Stimulated activated CD8-positive, alpha-beta memory T cell treated with anti-CD3 and anti-CD28 coated beads, Interleukin-15, amount 100 ng/mL, for 24 hours (primary cell): ENCODE results near the gene ZNF581.

Experiments
- DNase-seq: peaks from one replicate; pipeline ENCODE4 v3.0.0-alpha.2; 2020; ENCODE audit warnings: low read depth

The ZNF581 gene

DNA sequence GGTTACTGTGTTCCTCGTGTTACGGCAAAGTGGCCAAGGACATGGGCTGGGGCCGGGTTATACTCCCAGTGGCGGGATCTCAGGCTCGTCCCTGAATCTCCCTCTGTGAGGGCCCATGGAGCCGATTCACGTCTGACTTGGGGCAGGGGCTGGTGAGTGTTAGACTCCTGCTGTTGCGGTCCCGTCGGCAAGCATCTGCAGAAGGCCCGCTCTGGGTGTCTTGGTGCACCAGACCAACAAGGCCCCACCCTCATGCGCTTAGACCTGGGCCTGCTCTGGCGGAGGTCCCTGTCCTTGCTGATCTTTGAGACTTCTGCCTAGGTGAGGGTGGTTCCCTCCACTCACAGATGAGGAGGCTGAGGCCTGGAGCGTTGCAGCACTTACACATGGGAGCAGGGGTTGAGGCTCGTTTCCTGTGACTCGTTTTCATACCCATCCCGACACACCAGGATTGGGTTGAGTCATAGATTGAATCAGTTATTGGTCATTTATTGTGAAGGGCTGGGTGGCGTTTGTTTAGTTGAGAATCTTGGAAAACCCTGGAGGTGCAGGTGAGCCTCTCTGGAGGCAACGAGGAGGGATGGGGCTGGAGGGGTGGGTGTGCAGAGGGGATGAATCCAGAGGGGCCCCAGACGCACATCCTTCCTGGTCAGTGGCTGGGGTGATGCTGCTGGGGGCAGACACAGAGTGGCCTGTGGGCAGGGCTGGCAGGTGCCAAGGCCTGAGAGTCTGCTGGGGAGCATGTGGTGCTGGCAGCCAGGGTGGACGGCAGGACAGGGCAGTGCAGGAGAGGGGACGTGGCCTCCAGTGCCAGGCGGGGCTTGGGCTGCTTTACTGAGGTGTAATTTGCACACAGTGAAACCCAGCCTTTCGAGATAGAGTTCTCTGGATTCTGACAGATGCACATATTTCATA is 36.2 kb downstream of the ZNF581 start:
- no peak for DNase-seq

- no peak for DNase-seq
Measured at GRCh38 chr19:55680339-55681130, 37.1 kb downstream of the ZNF581 start.

DNA sequence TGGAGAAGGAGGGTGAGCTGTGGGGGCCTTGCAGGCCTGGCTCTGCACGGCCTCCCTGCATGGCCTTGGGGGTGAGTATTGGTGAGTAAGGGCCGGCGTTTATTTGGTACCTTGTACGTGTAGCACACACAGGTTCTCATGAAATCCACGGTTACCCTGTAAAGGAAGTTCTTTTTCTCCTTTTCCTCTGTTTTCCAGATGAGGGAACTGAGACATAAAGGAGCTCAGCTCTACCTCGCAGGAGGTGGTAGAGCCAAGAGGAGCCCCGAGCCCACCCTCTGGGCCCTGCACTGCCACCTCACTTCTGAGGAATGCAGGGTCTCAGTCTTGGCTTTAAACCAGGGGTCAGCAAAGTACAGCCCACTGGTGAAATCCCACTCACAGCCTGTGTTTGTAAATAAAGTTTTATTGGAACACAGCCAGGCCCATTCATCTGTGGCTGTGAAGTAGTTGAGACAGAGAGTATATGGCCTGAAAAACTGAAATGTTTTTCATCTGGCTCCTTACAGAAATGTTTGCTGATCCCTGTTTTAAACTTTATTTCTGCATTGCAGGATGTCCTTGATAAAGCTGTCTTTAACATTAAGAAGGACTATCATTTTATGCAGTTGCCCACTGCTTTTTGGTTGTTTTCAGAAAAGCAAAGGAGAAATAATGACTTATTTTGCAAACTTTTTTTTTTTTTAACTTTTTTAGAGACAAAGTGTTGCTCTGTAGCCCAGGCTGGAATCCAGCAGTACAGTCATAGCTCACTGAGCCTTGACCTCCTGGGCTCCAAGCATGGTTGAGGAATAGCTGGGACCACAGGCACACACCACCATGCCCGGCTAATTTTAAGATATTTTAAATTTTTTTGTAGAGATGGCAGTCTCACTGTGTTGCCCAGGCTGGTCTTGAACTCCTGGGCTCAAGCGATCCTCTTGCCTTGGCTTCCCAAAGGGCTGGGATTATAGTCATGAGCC is 38.0 kb downstream of the ZNF581 start:
- no peak for DNase-seq

DNA sequence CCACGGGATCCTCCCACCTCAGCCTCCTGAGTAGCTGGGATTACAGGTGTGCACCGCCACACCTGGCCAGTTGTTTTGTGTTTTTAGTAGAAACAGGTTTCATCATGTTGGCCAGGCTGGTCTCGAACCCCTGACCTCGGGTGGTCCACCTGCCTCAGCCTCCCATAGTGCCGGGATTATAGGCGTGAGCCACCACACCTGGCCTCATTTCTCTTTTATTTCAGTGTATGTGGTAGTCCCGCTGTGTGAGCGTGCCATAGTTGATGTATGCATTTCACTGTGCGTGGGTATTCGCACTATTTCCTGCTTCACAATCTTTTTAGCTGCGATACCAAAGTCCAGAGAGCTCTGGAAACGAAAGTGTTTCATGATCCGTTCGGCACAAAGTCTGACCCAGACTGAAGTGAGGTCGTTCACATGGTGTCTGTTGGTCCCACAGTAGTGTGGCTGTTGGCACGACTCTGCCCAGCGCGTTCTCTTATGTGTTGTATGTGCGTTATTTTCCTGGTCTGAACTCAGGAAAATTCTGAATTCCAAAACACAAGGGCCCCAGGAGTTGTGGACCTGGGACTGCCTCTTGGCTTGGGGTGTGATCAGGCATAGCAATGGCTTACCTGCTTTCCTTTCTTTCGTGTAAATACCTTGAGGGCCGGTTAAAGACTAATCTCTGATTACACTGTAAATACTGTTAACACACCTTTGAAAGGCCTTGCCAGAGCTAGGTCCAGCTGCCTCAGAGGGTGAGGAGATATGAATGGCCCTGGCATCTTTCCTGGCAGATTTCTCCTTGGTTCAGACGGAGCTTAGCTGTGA is 40.2 kb downstream of the ZNF581 start:
- no peak for DNase-seq

DNA sequence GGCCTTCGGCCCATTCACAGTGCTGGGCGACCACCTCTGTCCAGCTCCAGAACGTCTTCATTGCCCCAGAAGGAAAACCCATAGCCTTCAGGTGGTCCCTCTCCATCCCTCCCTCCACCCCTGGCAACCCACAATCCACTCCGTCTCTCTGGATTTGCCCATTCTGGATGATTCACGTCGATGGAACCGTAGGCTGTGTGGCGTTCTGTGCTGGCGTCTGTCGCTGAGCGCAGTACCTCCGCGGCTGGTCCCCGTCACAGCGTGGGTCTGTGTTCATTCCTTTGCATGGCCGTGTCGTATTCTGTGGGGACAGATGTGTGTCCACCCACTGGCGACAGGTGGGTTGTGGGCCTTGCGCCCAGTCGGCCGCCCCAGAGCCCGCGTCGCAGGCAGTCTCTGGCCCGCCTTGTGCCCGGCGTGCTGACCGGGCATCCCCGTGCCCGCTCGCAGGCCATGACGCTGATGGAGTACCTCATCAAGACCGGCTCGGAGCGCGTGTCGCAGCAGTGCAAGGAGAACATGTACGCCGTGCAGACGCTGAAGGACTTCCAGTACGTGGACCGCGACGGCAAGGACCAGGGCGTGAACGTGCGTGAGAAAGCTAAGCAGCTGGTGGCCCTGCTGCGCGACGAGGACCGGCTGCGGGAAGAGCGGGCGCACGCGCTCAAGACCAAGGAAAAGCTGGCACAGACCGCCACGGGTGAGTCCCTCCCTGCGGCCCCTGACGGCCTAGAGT is 41.7 kb downstream of the ZNF581 start:
- DNase-seq = no peak

DNA sequence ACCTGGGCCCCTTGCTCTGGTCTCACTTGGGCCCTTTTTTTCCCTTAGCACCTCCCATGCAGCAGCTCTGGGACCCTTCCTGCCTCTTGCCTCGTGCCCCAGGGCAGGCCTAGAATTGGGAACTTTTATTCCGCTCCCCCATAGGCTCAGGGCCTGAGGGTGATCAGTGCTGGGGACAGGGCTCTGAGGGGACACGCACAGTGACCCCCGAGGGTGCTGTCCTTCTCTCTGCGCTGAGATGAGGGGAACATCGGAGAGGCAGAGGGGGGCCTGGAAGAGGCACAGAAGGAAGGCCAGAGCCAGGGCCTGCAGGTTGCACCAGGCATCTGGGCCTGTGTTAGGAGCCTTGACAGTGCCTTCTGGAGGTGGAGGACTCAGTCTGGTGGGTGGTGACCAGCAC is 42.3 kb downstream of the ZNF581 start:
- no peak for DNase-seq

DNA sequence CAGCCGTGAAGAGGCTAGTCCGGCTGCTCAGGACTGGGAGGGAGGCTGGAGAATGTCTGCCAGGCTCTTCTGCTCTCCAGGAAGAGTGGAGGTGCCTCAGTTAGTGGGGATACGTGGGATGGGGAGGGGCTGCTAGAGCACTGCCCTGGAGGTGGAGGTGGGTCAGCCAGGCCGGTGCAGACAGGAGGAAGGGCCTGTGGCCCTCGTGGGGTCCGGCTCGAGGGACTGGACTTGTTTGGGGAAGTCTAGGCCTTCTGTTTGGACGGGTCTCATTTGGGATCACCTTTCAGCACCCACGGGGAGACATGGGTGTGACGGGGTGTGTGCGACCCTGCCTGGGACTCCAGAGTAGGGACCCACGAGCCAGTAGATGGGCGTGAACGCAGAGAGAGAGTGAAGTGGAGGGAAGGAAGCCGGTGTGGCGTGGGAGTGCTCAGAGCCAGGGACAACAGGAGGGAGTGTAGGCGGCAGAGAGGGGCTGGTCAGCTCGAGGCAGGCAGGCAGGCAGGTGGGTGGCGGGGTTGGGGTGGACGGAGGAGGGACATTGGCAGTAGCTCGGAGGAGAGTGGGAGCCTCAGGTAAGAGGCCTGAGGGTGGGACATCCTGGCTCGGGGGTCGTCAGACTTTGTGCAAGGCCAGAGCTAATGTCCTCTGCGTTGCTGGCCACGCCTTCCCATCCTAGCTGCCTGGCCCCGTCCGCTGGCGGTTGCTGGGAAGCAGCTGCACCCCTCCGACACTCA is 43.0 kb downstream of the ZNF581 start:
- no peak for DNase-seq

- no peak for DNase-seq
Measured at GRCh38 chr19:55687281-55688201, 44.1 kb downstream of the ZNF581 start.

- DNase-seq = no peak
Measured at GRCh38 chr19:55688422-55689218, 45.2 kb downstream of the ZNF581 start.

DNA sequence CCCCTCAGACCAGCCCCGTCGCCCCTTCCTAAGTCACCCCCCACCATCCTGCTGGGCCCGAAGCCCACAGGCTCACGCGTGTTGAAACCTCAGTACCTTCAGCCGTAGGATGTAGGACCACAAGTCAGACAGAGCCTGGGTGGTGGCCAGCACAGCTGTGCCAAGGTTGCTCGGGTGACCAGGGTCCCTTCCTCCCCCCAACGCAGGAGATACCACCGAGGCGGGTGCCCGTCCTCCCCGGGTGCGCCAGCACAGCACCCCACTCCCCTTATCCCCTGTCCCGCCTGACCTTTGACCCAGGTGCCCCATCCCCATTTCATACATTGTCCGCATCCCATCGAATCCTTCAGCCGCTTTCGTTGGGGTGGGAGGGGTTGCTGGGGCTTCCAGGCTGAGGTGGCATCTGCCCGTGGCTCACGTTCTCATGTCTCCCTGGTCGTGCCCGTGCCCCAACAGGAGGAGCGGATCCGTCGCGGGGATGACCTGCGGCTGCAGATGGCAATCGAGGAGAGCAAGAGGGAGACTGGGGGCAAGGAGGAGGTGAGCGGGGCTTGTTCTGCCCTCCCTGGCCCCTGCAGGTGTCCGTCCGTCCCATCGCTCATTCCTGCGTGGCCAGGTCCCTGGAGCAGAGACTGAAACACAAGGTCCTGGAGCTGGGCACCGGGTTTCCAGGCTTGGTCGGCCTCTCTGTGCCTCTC is 46.1 kb downstream of the ZNF581 start:
- DNase-seq = no peak

DNA sequence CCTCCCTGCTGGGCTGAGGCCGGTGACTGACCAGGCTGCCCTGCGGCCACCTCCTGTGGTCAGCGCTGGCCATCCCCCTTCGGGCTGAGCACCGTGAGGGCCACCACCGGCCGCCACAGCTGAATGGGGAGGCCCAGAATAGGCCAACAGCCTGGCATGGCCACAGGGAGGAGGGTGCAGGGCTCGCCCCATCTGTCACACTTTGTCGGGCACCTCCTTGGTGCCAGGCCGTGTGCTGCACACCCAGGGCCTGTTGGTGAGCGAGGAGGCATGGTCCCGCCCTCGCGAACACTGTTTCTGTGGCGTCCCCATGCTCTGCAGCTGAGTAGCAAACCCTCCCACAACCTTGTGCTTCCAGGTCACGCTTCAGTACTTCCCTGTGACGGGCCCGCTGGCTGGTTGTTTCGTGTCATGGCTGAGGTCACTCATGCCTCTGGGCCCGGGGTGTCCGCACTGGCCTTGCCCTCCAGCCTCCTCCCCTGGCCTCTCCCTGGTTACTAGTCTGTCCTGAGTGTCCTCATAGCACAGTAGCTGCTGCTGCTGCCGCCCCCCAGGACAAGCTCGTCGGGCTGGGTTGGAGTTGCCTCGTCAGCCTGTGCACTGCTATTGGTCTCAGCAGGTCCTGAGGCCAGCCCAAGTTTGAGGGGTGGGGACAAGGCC is 46.8 kb downstream of the ZNF581 start:
- DNase-seq = no peak

- DNase-seq = no peak
Measured at GRCh38 chr19:55690769-55691545, 47.5 kb downstream of the ZNF581 start.

- no peak for DNase-seq
Measured at GRCh38 chr19:55691561-55692481, 48.4 kb downstream of the ZNF581 start.

DNA sequence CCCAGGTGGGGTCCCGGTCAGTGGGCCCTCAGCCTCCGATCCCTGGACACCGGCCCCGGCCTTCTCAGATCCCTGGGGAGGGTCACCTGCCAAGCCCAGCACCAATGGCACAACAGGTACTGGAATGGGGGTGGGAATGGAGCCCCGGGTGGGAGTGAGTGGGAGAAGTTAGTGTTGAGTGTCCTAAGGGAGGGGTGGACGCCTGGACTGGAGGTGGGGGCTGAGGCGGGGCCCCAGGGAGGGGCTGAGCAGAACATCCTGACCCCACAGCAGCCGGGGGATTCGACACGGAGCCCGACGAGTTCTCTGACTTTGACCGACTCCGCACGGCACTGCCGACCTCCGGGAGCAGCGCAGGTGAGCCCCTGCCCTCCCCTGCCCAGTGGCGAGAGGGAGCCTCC is 49.2 kb downstream of the ZNF581 start:
- no peak for DNase-seq
